ENCODE results near the gene PHACTR1.

The PHACTR1 gene

DNA sequence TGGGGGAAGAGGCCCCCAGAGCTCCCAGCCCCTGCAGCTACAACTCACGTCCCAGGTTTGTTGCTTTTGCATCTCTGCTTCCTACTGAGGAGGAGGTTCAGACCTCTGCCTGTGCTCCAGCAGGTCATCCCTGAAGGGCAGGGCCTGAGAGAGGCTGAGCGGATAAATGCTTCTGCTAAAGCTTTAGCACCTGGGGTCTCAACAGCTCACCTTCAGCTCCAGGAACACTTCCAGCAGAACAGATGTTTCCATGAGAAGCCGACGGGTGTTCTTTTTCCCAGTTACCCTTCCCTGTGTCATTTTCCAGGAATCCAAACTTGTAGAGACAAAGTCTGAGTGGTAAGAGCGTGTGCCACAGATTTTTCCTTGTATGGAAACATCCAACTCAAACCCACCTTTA, 403.0 kb downstream of the PHACTR1 start:
- TF ChIP-seq NFIC (IDR thresholded peaks at IDR 0.05) (no peak), TAF1 (IDR thresholded peaks at IDR 0.05; ENCODE audit: low read depth) (no peak), CEBPB (IDR thresholded peaks at IDR 0.05) (no peak), ZBTB7A (IDR thresholded peaks at IDR 0.05; ENCODE audit: low read depth) (no peak), FOXM1 (IDR thresholded peaks at IDR 0.05; ENCODE audit: borderline replicate concordance, low read depth) (no peak), EGR1 (IDR thresholded peaks at IDR 0.05) (no peak)

- TF ChIP-seq, protein P1, sequence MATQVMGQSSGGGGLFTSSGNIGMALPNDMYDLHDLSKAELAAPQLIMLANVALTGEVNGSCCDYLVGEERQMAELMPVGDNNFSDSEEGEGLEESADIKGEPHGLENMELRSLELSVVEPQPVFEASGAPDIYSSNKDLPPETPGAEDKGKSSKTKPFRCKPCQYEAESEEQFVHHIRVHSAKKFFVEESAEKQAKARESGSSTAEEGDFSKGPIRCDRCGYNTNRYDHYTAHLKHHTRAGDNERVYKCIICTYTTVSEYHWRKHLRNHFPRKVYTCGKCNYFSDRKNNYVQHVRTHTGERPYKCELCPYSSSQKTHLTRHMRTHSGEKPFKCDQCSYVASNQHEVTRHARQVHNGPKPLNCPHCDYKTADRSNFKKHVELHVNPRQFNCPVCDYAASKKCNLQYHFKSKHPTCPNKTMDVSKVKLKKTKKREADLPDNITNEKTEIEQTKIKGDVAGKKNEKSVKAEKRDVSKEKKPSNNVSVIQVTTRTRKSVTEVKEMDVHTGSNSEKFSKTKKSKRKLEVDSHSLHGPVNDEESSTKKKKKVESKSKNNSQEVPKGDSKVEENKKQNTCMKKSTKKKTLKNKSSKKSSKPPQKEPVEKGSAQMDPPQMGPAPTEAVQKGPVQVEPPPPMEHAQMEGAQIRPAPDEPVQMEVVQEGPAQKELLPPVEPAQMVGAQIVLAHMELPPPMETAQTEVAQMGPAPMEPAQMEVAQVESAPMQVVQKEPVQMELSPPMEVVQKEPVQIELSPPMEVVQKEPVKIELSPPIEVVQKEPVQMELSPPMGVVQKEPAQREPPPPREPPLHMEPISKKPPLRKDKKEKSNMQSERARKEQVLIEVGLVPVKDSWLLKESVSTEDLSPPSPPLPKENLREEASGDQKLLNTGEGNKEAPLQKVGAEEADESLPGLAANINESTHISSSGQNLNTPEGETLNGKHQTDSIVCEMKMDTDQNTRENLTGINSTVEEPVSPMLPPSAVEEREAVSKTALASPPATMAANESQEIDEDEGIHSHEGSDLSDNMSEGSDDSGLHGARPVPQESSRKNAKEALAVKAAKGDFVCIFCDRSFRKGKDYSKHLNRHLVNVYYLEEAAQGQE (IDR thresholded peaks at IDR 0.05; ENCODE audit: low read depth): no peak
- TF ChIP-seq EGR1 (IDR thresholded peaks at IDR 0.05) (no peak), TCF12 (IDR thresholded peaks at IDR 0.05; ENCODE audit: low read depth) (no peak), EP300 (IDR thresholded peaks at IDR 0.05; ENCODE audit: borderline replicate concordance) (no peak), TAF1 (IDR thresholded peaks at IDR 0.05; ENCODE audit: low read depth) (no peak), CEBPB (IDR thresholded peaks at IDR 0.05) (no peak), ZBTB7A (IDR thresholded peaks at IDR 0.05; ENCODE audit: low read depth) (no peak), RAD21 (IDR thresholded peaks at IDR 0.05; ENCODE audit: low read depth) (no peak), YY1 (IDR thresholded peaks at IDR 0.05; ENCODE audit: low read depth) (no peak), FOXM1 (IDR thresholded peaks at IDR 0.05; ENCODE audit: borderline replicate concordance, low read depth) (no peak), MAX (IDR thresholded peaks at IDR 0.05) (no peak), CREB1 (IDR thresholded peaks at IDR 0.05; ENCODE audit: low read depth) (no peak), TEAD4 (IDR thresholded peaks at IDR 0.05) (no peak), NFIC (IDR thresholded peaks at IDR 0.05) (no peak)
- TF ChIP-seq, protein P2, sequence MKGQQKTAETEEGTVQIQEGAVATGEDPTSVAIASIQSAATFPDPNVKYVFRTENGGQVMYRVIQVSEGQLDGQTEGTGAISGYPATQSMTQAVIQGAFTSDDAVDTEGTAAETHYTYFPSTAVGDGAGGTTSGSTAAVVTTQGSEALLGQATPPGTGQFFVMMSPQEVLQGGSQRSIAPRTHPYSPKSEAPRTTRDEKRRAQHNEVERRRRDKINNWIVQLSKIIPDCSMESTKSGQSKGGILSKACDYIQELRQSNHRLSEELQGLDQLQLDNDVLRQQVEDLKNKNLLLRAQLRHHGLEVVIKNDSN (IDR thresholded peaks at IDR 0.05): no peak
Observed at GRCh38 chr6:13120483-13121482, 404.2 kb downstream of the PHACTR1 start.

GRCh38 chr6:13124131-13124530, 407.6 kb downstream of the PHACTR1 start:
- TF ChIP-seq ZBTB7A (IDR thresholded peaks at IDR 0.05; ENCODE audit: low read depth): no peak
- no peak for TF ChIP-seq YY1 (IDR thresholded peaks at IDR 0.05; ENCODE audit: low read depth)
- TF ChIP-seq TCF12 (IDR thresholded peaks at IDR 0.05; ENCODE audit: low read depth): no peak
- no peak for TF ChIP-seq FOXM1 (IDR thresholded peaks at IDR 0.05; ENCODE audit: borderline replicate concordance, low read depth)
- no peak for TF ChIP-seq EGR1 (IDR thresholded peaks at IDR 0.05)

GRCh38 chr6:13125841-13126240, 409.3 kb downstream of the PHACTR1 start:
- TF ChIP-seq, protein P1 (IDR thresholded peaks at IDR 0.05; ENCODE audit: low read depth): no peak
- TF ChIP-seq YY1 (IDR thresholded peaks at IDR 0.05; ENCODE audit: low read depth): no peak
- TF ChIP-seq MAX (IDR thresholded peaks at IDR 0.05): no peak
- no peak for TF ChIP-seq RAD21 (IDR thresholded peaks at IDR 0.05; ENCODE audit: low read depth)
- no peak for TF ChIP-seq TCF12 (IDR thresholded peaks at IDR 0.05; ENCODE audit: low read depth)
- no peak for TF ChIP-seq FOXM1 (IDR thresholded peaks at IDR 0.05; ENCODE audit: borderline replicate concordance, low read depth)
- TF ChIP-seq TEAD4 (IDR thresholded peaks at IDR 0.05): no peak
- TF ChIP-seq CEBPB (IDR thresholded peaks at IDR 0.05): no peak
- TF ChIP-seq, protein P2 (IDR thresholded peaks at IDR 0.05): no peak
- no peak for TF ChIP-seq CREB1 (IDR thresholded peaks at IDR 0.05; ENCODE audit: low read depth)
- no peak for TF ChIP-seq NFIC (IDR thresholded peaks at IDR 0.05)
- no peak for TF ChIP-seq EP300 (IDR thresholded peaks at IDR 0.05; ENCODE audit: borderline replicate concordance)
- no peak for TF ChIP-seq EGR1 (IDR thresholded peaks at IDR 0.05)
- no peak for TF ChIP-seq TAF1 (IDR thresholded peaks at IDR 0.05; ENCODE audit: low read depth)
- no peak for TF ChIP-seq ZBTB7A (IDR thresholded peaks at IDR 0.05; ENCODE audit: low read depth)

DNA sequence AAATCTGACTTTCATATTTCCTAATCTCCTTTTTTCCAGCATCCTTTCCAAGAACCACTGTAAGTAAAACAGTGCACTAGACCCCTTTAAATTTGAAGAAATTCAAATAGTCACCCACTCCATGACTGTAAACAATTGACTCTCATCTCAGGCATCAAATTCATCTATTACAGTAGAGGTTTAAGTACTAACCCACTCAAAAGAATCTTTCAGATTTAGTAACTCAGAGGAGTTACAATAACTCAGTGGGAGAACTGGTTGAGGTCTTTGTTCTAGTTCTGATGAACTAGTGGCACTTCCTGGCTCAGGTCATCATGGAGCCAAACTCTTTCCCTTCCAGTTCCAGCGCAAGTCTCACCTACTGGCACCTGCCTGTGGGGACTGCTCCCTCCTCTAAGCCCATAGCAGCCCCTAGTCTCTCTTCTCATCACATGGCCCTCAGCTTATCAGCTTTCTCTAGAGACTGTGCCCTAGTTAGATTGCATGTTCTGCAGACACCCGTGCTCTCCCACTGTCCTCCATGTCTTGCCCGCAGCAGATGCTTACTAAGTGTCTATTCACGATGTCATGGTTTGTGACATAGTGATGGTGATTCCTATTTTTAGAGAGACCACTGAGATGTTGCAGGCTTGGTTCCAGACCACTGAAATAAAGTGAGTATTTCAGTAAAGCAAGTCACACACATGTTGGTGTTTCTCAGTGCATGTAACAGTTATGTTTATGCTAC, 415.5 kb downstream of the PHACTR1 start:
- no peak for TF ChIP-seq FOXM1 (IDR thresholded peaks at IDR 0.05; ENCODE audit: borderline replicate concordance, low read depth)
- TF ChIP-seq TCF12 (IDR thresholded peaks at IDR 0.05; ENCODE audit: low read depth): no peak
- no peak for TF ChIP-seq ZBTB7A (IDR thresholded peaks at IDR 0.05; ENCODE audit: low read depth)
- TF ChIP-seq TEAD4 (IDR thresholded peaks at IDR 0.05): no peak
- TF ChIP-seq, protein P1 (IDR thresholded peaks at IDR 0.05; ENCODE audit: low read depth): no peak
- TF ChIP-seq, protein P2 (IDR thresholded peaks at IDR 0.05): no peak
- TF ChIP-seq CREB1 (IDR thresholded peaks at IDR 0.05; ENCODE audit: low read depth): no peak
- TF ChIP-seq TAF1 (IDR thresholded peaks at IDR 0.05; ENCODE audit: low read depth): no peak
- TF ChIP-seq NFIC (IDR thresholded peaks at IDR 0.05): no peak

All from Ishikawa (cell line).